Left lung (tissue), 10 donors: Measurements from ENCODE around the gene R3HDM2. TPM values are rescaled to one million over a fixed set of nuclear protein-coding genes. Genes with fewer than 3 reads are reported as not detected.
"Not testable (repeated sequence)": the region's sequence is repeated elsewhere in the genome, so short reads cannot be mapped to it uniquely, and the experiment has no call there.

ENCODE experiments used
- ATAC-seq: fragments of 200-7000 bp; cut with Tn5 transposase; one replicate; pipeline ENCODE4 v1.9.1; 2020; ENCODE audit warnings: moderate library complexity
- DNase-seq, 4 donors: peaks; one replicate each; pipeline ENCODE4 v3.0.0-alpha.2; 2013 to 2020
- H3K27ac ChIP-seq, 2 donors: fragments of 200-600 bp; sonication (generic) in 1 of 2; one replicate each; pipeline versions ENCODE4 v1.5.0 to v1.8.0; 2020 to 2021
- H3K27me3 ChIP-seq, 2 donors: fragments of 200-600 bp; sonication (generic) in 1 of 2; one replicate each; pipeline versions ENCODE4 v1.5.0 to v1.8.0; 2020 to 2021
- H3K36me3 ChIP-seq, 2 donors: fragments of 200-600 bp; sonication (generic) in 1 of 2; one replicate each; pipeline versions ENCODE4 v1.5.0 to v1.8.0; 2020 to 2021
- H3K4me1 ChIP-seq, 2 donors: fragments of 200-600 bp; one replicate each; pipeline ENCODE4 v1.8.0; 2021
- H3K4me3 ChIP-seq, 2 donors: fragments of 200-600 bp; sonication (generic) in 1 of 2; one replicate each; pipeline versions ENCODE4 v1.5.0 to v1.8.0; 2020 to 2021; ENCODE audit warnings: mild to moderate bottlenecking in 1 of 2
- H3K9me3 ChIP-seq, 2 donors: fragments of 200-600 bp; sonication (generic) in 1 of 2; one replicate each; pipeline versions ENCODE4 v1.5.0 to v1.8.0; 2020 to 2021
- intact Hi-C, 2 donors: fragments of 100-400 bp; cut with DNase I; formaldehyde crosslinking; loops; one replicate each; pipeline versions ENCODE4 v1.11.2 to v1.14.2; 2022
- polyA plus RNA-seq, 6 donors: library from polyadenylated mRNA; unstranded; fragments of 120-200 nt; gene quantifications; one replicate each; pipeline ENCODE4 v1.2.1, GENCODE V29; 2013; ENCODE audit not compliant: insufficient read length in 6 of 6
- total RNA-seq, 2 donors: library from RNA; stranded (reverse); fragmentation: NEBNext Ultra II Directional; extraction: Animal tissue kit (Norgen Biotek cat#: 25700); gene quantifications; one replicate each; pipeline ENCODE4 v1.2.1, GENCODE V29; 2021
- TF ChIP-seq, protein P1 (sequence below), 2 donors: fragments of 200-600 bp; sonication (generic) in 1 of 2; IDR thresholded peaks; one replicate each; pipeline versions ENCODE4 v1.5.0 to v1.8.0; 2021; ENCODE audit warnings: antibody characterized with exemption in 2 of 2
- donor health status: DM: no; HTN: yes; CAD: no.
- donor health status: DM: no; HTN: no; CAD: no.

Gene R3HDM2
- total and polyA plus RNA-seq, 8 donors = 52.4 to 92.3 (median 79.8) TPM

DNA sequence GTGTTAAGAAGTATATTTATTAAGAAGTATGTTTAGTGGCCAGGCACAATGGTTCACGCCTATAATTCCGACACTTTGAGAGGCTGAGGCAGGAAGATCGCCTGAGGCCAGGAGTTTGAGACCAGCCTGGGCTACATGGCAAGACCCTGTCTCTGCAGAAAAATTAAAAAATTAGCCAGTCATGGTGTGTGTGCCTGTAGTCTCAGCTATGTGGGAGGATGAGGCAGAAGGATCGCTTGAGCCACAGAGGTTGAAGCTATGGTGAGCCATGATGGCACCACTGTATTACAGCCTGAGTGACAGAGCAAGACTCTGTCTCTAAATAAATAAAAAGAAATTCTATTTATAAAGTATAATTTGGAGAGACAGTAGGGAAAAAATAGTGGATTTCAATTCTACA is 20.3 kb downstream of the R3HDM2 start:
- TF ChIP-seq, protein P1, sequence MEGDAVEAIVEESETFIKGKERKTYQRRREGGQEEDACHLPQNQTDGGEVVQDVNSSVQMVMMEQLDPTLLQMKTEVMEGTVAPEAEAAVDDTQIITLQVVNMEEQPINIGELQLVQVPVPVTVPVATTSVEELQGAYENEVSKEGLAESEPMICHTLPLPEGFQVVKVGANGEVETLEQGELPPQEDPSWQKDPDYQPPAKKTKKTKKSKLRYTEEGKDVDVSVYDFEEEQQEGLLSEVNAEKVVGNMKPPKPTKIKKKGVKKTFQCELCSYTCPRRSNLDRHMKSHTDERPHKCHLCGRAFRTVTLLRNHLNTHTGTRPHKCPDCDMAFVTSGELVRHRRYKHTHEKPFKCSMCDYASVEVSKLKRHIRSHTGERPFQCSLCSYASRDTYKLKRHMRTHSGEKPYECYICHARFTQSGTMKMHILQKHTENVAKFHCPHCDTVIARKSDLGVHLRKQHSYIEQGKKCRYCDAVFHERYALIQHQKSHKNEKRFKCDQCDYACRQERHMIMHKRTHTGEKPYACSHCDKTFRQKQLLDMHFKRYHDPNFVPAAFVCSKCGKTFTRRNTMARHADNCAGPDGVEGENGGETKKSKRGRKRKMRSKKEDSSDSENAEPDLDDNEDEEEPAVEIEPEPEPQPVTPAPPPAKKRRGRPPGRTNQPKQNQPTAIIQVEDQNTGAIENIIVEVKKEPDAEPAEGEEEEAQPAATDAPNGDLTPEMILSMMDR (IDR thresholded peaks at IDR 0.05) = no peak
- ATAC-seq (peak; percentile 48), DNase-seq (no peak)
- Histone ChIP-seq H3K4me3 (no peak overlapping the region), H3K9me3 (no peaks in the 10 kb centered on the region), H3K4me1 (no peaks in the 10 kb centered on the region), H3K27ac (no peak overlapping the region), H3K36me3 (no peaks in the 10 kb centered on the region), H3K27me3 (no peaks in the 10 kb centered on the region)
- intact Hi-C loops = no loop called here

DNA sequence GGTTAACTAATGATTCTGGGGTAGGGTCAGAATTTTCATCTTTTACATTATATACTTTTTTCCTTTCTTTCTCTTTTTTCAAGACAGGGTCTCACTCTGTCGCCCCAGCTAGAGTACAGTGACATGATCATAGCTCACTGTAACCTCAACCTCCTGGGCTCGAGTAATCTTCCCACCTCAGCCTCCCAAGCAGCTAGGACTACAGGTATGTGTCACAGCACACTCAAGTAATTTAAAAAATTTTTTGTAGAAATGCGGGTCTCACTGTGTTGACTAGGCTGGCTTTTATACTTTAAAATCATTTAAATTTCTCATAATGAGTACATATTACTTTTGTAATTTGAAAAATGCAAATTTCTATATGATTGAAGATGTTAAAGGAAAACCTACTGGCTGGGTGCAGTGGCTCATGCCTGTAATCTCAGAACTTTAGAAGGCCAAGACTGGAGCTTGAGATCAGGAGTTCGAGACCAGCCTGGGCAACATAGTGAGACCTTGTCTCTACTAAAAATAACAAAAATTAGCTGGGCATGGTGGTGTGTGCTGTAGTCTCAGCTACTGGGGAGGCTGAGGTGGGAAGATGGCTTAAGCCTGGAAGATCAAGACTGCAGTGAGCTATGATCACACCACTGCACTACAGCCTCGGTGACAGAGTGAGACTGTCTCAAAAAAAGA is 25.7 kb downstream of the R3HDM2 start:
- intact Hi-C loops = no loop called here
- H3K4me3 ChIP-seq = no peak overlapping the region
- TF ChIP-seq, protein P1 (IDR thresholded peaks at IDR 0.05) = no peak
- no peaks in the 10 kb centered on the region for H3K9me3 ChIP-seq
- no peak overlapping the region for H3K27ac ChIP-seq
- H3K27me3 ChIP-seq = no peaks in the 10 kb centered on the region
- no peak for DNase-seq
- no peaks in the 10 kb centered on the region for H3K36me3 ChIP-seq
- no peak for ATAC-seq
- H3K4me1 ChIP-seq = no peaks in the 10 kb centered on the region

DNA sequence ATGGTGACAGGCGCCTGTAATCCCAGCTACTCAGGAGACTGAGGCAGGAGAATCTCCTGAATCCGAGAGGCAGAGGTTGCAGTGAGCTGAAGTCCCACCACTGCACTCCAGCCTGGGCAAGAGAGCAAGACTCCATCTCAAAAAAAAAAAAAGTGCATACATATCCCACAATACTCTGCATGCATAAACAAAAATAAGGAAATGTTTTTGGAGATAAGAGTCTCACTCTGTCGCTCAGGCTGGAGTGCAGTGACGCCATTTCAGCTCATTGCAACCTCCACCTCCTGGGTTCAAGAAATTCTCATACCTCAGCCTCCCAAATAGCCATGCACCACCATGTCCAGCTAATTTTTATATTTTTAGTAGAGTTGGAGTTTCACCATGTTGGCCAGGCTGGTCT is 28.7 kb downstream of the R3HDM2 start:
- intact Hi-C loops = not testable (repeated sequence)

DNA sequence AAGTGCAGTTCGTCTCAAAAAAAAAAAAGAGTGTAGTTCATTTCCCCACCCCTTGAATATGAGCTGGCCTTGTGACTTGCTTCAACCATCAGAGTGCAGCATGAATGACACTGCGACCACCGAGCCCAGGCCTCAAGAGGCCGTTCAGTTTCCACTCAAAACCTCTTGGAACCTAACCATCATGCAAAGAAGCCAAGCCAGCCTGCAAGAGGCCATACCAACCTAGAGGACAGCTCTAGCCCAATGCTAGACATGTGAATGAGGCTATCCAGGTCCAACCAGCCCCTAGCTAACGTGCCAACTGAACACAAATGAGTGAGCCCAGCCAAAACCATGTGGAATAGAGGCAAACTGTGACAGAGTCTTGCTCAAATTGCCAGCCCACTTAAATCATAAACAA is 29.7 kb downstream of the R3HDM2 start:
- TF ChIP-seq, protein P1 (IDR thresholded peaks at IDR 0.05) = no peak

More for the DNA sequence above, 28.7 kb downstream of the R3HDM2 start:
- H3K4me3 ChIP-seq, H3K27me3 ChIP-seq, ATAC-seq, DNase-seq, H3K27ac ChIP-seq, H3K36me3 ChIP-seq, H3K4me1 ChIP-seq, H3K9me3 ChIP-seq: not testable (repeated sequence)

DNA sequence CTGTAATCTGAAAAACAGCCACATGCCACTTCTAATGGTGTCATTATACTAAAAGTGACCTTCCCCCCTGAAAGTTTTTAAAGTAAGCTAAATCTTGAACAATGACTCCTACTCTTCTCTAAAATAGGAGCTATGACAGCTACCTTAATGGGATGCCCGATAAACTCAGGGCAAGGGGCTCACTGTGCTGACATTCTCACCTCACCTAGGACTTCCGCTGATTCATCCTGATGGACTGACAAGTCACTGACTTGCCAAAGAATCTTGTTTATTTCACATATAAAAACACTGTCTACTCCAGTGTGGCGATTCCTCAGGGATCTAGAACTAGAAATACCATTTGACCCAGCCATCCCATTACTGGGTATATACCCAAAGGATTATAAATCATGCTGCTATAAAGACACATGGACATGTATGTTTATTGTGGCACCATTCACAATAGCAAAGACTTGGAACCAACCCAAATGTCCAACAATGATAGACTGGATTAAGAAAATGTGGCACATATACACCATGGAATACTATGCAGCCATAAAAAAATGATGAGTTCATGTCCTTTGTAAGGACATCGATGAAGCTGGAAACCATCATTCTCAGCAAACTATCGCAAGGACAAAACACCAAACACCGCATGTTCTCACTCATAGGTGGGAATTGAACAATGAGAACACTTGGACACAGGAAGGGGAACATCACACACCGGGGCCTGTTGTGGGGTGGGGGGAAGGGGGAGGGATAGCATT is 31.0 kb downstream of the R3HDM2 start:
- DNase-seq, H3K36me3 ChIP-seq, ATAC-seq, H3K9me3 ChIP-seq, H3K27me3 ChIP-seq, H3K4me3 ChIP-seq, intact Hi-C loops, H3K27ac ChIP-seq, H3K4me1 ChIP-seq: not testable (repeated sequence)

More for the DNA sequence above, 29.7 kb downstream of the R3HDM2 start:
- Histone ChIP-seq H3K36me3 (no peaks in the 10 kb centered on the region), H3K27ac (no peak overlapping the region), H3K27me3 (no peaks in the 10 kb centered on the region), H3K4me3 (no peak overlapping the region), H3K9me3 (no peaks in the 10 kb centered on the region), H3K4me1 (no peaks in the 10 kb centered on the region)
- DNase-seq (no peak), ATAC-seq (no peak)
- intact Hi-C loops = no loop called here

DNA sequence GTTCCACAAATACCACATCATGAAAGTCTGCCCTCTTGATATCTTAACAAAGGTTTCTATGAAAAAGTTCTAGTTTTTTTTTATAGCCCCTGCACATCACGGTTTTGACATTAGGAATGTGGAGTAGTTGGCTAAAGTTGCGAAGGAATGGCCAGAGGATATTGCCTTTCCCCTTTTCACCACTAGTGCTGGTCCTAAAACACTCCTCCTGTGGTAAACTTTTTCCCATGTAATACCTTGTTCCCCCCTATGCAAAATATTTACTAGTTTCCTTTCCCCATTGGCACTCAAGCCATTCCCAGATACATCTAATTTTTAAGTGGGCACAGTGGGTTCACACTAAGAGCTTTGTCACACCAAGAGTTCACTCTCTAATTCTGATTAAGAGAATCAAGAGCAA is 33.4 kb downstream of the R3HDM2 start:
- no peaks in the 10 kb centered on the region for H3K27me3 ChIP-seq
- ATAC-seq = no peak
- H3K27ac ChIP-seq = no peak overlapping the region
- H3K9me3 ChIP-seq = no peaks in the 10 kb centered on the region
- no peak for DNase-seq
- TF ChIP-seq, protein P1 (IDR thresholded peaks at IDR 0.05) = no peak
- peaks cover 0 to 30% of the 10 kb centered on the region in 2 donors for H3K36me3 ChIP-seq
- H3K4me3 ChIP-seq = no peak overlapping the region
- no peaks in the 10 kb centered on the region for H3K4me1 ChIP-seq
- intact Hi-C loops = no loop called here
